Endothelial cell of umbilical vein (primary cell): Measurements from ENCODE around the gene PDK2. TPM values are rescaled to one million over a fixed set of nuclear protein-coding genes. Genes with fewer than 3 reads are reported as not detected.

Source experiments
- BruUV-seq: library from RNA; stranded (reverse); fragments of 400-500 nt; replicated peaks from 2 replicates; lab custom pipeline; 2021; lab: Mats Ljungman, UMichigan
- CTCF ChIA-PET: fragments of 300-600, 350-600 bp; sonication (Branson Sonifier 250); formaldehyde crosslinking; loops from one replicate; lab custom pipeline; 2021; ENCODE audit warnings: antibody characterized with exemption, inconsistent platforms; lab: Charles Lee
- POLR2A ChIA-PET: fragments of 300-600, 350-600 bp; sonication (Branson Sonifier 250); formaldehyde crosslinking; loops from one replicate; lab custom pipeline; 2021; ENCODE audit warnings: antibody characterized with exemption, inconsistent platforms; lab: Charles Lee
- DNase-seq: peaks from one replicate; pipeline ENCODE4 v3.0.0-alpha.2; 2011; ENCODE audit warnings: low read depth, low spot score
- FAIRE-seq: peaks from 2 replicates; lab custom pipeline; 2011; peaks lifted over from hg19 to GRCh38; lab: Jason Lieb, UNC
- H2AFZ ChIP-seq: 2 replicates; pipeline ENCODE4 v1.6.0; 2012; ENCODE audit warnings: low read depth, low read length, control low read depth, inconsistent platforms
- H3K27ac ChIP-seq: 2 replicates; pipeline ENCODE4 v1.5.1; 2011; ENCODE audit warnings: low read depth, mild to moderate bottlenecking, control low read depth, low read length, moderate library complexity; ENCODE audit not compliant: insufficient read depth
- H3K27me3 ChIP-seq, 2 experiments: 2 replicates each; pipeline versions ENCODE4 v1.6.0 to v1.6.1; 2011; ENCODE audit warnings: low read length in 2 of 2, mixed read lengths in 1 of 2; ENCODE audit not compliant: control insufficient read depth in 2 of 2, insufficient read depth in 2 of 2
- H3K36me3 ChIP-seq, 2 experiments: 2 replicates in 1 of 2; 3 replicates in 1 of 2; pipeline ENCODE4 v1.5.1; 2011; ENCODE audit warnings: low read length in 2 of 2, mild to moderate bottlenecking in 1 of 2, moderate library complexity in 1 of 2; ENCODE audit not compliant: control insufficient read depth in 2 of 2, insufficient read depth in 2 of 2; ENCODE audit errors: extremely low read depth in 1 of 2
- H3K4me1 ChIP-seq: 3 replicates; pipeline ENCODE4 v1.5.1; 2011; ENCODE audit warnings: mild to moderate bottlenecking, low read length; ENCODE audit not compliant: control insufficient read depth, insufficient read depth; ENCODE audit errors: extremely low read depth
- H3K4me2 ChIP-seq: 2 replicates; pipeline ENCODE4 v1.6.1; 2011; ENCODE audit warnings: low read length, control low read depth, mixed read lengths; ENCODE audit not compliant: insufficient read depth
- H3K4me3 ChIP-seq, 3 experiments: fragments of 200-600 bp in 1 of 3; sonication (generic), shearing (Covaris generic) in 1 of 3; replicated peaks in 1 of 3; 2 replicates each; pipeline ENCODE4 v1.5.1; 2011 to 2016; ENCODE audit warnings: control low read depth in 3 of 3, low read length in 3 of 3, mild to moderate bottlenecking in 2 of 3, inconsistent platforms in 1 of 3, low read depth in 1 of 3, moderate library complexity in 1 of 3; ENCODE audit not compliant: insufficient read depth in 1 of 3
- H3K79me2 ChIP-seq: 2 replicates; pipeline ENCODE4 v1.6.0; 2012; ENCODE audit warnings: low read length, inconsistent platforms; ENCODE audit not compliant: control insufficient read depth, insufficient read depth
- H3K9ac ChIP-seq: replicated peaks from 2 replicates; pipeline ENCODE3; 2011; ENCODE audit warnings: low read length, control low read depth; ENCODE audit not compliant: insufficient read depth; ENCODE audit errors: extremely low read depth
- H3K9me1 ChIP-seq: replicated peaks from 3 replicates; pipeline ENCODE4 v1.6.0; 2011; ENCODE audit warnings: mild to moderate bottlenecking, low read length; ENCODE audit not compliant: control insufficient read depth, insufficient read depth; ENCODE audit errors: extremely low read depth
- H3K9me3 ChIP-seq: replicated peaks from 2 replicates; pipeline ENCODE4 v1.5.1; 2012; ENCODE audit warnings: low read length, inconsistent platforms; ENCODE audit not compliant: control insufficient read depth, insufficient read depth
- H4K20me1 ChIP-seq: replicated peaks from 2 replicates; pipeline ENCODE3; 2011; ENCODE audit warnings: mild to moderate bottlenecking, low read length; ENCODE audit not compliant: control insufficient read depth, insufficient read depth; ENCODE audit errors: extremely low read depth
- CTCF ChIP-seq, 2 donors: IDR thresholded peaks; 1 replicate in 1 of 2; 2 replicates in 1 of 2; pipeline ENCODE4 v1.5.1; 2011; ENCODE audit warnings: low read length in 2 of 2, mild to moderate bottlenecking in 2 of 2, moderate library complexity in 2 of 2, control low read depth in 1 of 2, inconsistent platforms in 1 of 2, low read depth in 1 of 2; ENCODE audit not compliant: insufficient read depth in 1 of 2; ENCODE audit errors: extremely low read depth in 1 of 2
- EZH2 ChIP-seq: IDR thresholded peaks from 2 replicates; pipeline ENCODE4 v1.6.1; 2012; ENCODE audit warnings: borderline replicate concordance, low read depth, mild to moderate bottlenecking, moderate library complexity, low read length, inconsistent platforms; ENCODE audit not compliant: severe bottlenecking
- FOS ChIP-seq: IDR thresholded peaks from 2 replicates; pipeline ENCODE4 v1.6.1; 2011; ENCODE audit warnings: mild to moderate bottlenecking, low read length, moderate library complexity, borderline replicate concordance; ENCODE audit not compliant: insufficient read depth
- GATA2 ChIP-seq: IDR thresholded peaks from 2 replicates; pipeline ENCODE4 v1.7.0; 2011; ENCODE audit warnings: low read depth, mild to moderate bottlenecking, moderate library complexity, mixed read lengths, low read length; ENCODE audit not compliant: insufficient read length, insufficient read depth
- JUN ChIP-seq: IDR thresholded peaks from 2 replicates; pipeline ENCODE4 v1.6.1; 2011; ENCODE audit warnings: borderline replicate concordance, low read depth; ENCODE audit not compliant: insufficient read length, insufficient read depth
- MYC ChIP-seq: IDR thresholded peaks from one replicate; pipeline ENCODE4 v1.6.1; 2011; ENCODE audit warnings: mild to moderate bottlenecking, low read depth, low read length
- POLR2A ChIP-seq: IDR thresholded peaks from 2 replicates; pipeline ENCODE4 v1.6.1; 2012; ENCODE audit warnings: low read depth, mild to moderate bottlenecking, control low read depth, low read length
- POLR2AphosphoS5 ChIP-seq: IDR thresholded peaks from 2 replicates; pipeline ENCODE4 v1.6.1; 2012; ENCODE audit warnings: low read depth, mild to moderate bottlenecking, control low read depth, low read length, moderate library complexity; ENCODE audit not compliant: insufficient read depth
- dilution Hi-C: fragments of 300-500 bp; cut with MboI; formaldehyde crosslinking; loops from one replicate; pipeline ENCODE4 v1.15.0; 2019; ENCODE audit warnings: low sequenced_read_pairs; ENCODE audit not compliant: extremely low pct_ligation_motif_present
- intact Hi-C: fragments of 100-400 bp; cut with micrococcal nuclease; formaldehyde crosslinking; loops from one replicate; pipeline ENCODE4 v1.10.0; 2022
- polyA plus RNA-seq, 4 experiments: library from polyadenylated mRNA; depleted of rRNA in 3 of 4; stranded (reverse) in 3 of 4; unstranded in 1 of 4; fragments of >200 nt; gene quantifications; 2 replicates each; pipeline versions ENCODE4 v1.2.1 to v1.2.3, GENCODE V29; 2011 to 2012; ENCODE audit warnings: missing spikeins in 1 of 4
- total RNA-seq: library from RNA; stranded (reverse); gene quantifications from 2 replicates; pipeline ENCODE4 v1.2.3, GENCODE V29; 2021
- TF ChIP-seq, protein P1 (sequence below): IDR thresholded peaks from 2 replicates; pipeline ENCODE4 v1.6.1; 2011; ENCODE audit not compliant: insufficient read depth, insufficient read length

PDK2 gene
- total and polyA plus RNA-seq, 2 donors (not counting 3 experiments of a cell fraction or from before 2014, with no cell fraction given), result 21.3 to 114 TPM

GRCh38 chr17:50144845-50145531, 49.8 kb downstream of the PDK2 start:
- Histone ChIP-seq H3K4me2 (no peak overlapping the region), H3K27me3 (no peaks in the 10 kb centered on the region), H3K4me1 (peaks cover 48% of the 10 kb centered on the region), H3K27ac (no peak overlapping the region), H3K9me3 (no peaks in the 10 kb centered on the region), H2AFZ (no peak overlapping the region), H4K20me1 (no peaks in the 10 kb centered on the region), H3K4me3 (no peak overlapping the region), H3K9me1 (no peaks in the 10 kb centered on the region), H3K36me3 (peaks cover 0 to 32% of the 10 kb centered on the region in 2 experiments), H3K9ac (no peak overlapping the region), H3K79me2 (peaks cover 76% of the 10 kb centered on the region)
- DNase-seq, result no peak
- dilution Hi-C loops, result no loop called here
- intact Hi-C loops, result no loop called here
- FAIRE-seq, result no peak
- TF ChIP-seq EZH2 (no peak), CTCF (IDR thresholded peaks at IDR 0.05; ENCODE audit: extremely low read depth in 1 of 2, insufficient read depth in 1 of 2, low read depth in 1 of 2, low read length in 2 of 2) (no peak)
- CTCF ChIA-PET, result interaction anchor here (1.5 kb wide), 1 partner anchor 13 kb away, joined by 5 read pairs; no protein-coding TSS in a partner anchor
- no TSS peak for BruUV-seq
- POLR2A ChIA-PET, result no interaction called here

- Histone ChIP-seq H3K4me1 (peaks cover 41% of the 10 kb centered on the region), H3K9me3 (no peaks in the 10 kb centered on the region), H4K20me1 (no peaks in the 10 kb centered on the region), H3K4me3 (no peak overlapping the region), H2AFZ (no peak overlapping the region), H3K36me3 (peaks cover 0 to 32% of the 10 kb centered on the region in 2 experiments), H3K9ac (no peak overlapping the region), H3K4me2 (no peak overlapping the region), H3K79me2 (peaks cover 82% of the 10 kb centered on the region), H3K27me3 (no peaks in the 10 kb centered on the region), H3K9me1 (no peaks in the 10 kb centered on the region), H3K27ac (no peak overlapping the region)
- dilution Hi-C loops (no loop called here), intact Hi-C loops (no loop called here)
- no peak for TF ChIP-seq POLR2A
- TF ChIP-seq, protein P1, sequence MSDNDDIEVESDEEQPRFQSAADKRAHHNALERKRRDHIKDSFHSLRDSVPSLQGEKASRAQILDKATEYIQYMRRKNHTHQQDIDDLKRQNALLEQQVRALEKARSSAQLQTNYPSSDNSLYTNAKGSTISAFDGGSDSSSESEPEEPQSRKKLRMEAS, result no peak
- no peak for TF ChIP-seq GATA2
- TF ChIP-seq JUN, result no peak
- TF ChIP-seq EZH2, result no peak
- TF ChIP-seq MYC, result no peak
- TF ChIP-seq CTCF (IDR thresholded peaks at IDR 0.05; ENCODE audit: extremely low read depth in 1 of 2, insufficient read depth in 1 of 2, low read depth in 1 of 2, low read length in 2 of 2), result no peak
- TF ChIP-seq FOS, result no peak
- TF ChIP-seq POLR2AphosphoS5, result no peak
- FAIRE-seq (no peak), DNase-seq (no peak)
- POLR2A ChIA-PET, result no interaction called here
- CTCF ChIA-PET, result interaction anchor here (0.9 to 1.8 kb wide), 9 partner anchors 9 to 119 kb away, joined by 3 to 7 read pairs (median 4); partner anchors contain the start of gene SAMD14
- no TSS peak for BruUV-seq
Measured at GRCh38 chr17:50145532-50146229, 50.5 kb downstream of the PDK2 start.
